Retinal pigment epithelial cell (primary cell): ENCODE results near the gene SUPT3H.

Experiments
- DNase-seq: peaks from one replicate; pipeline ENCODE4 v3.0.0-alpha.2; 2010; ENCODE audit warnings: low read depth
- H3K4me3 ChIP-seq: 2 replicates; pipeline ENCODE4 v1.5.1; 2011; ENCODE audit warnings: mild to moderate bottlenecking, low read length, control low read depth, moderate library complexity
- CTCF ChIP-seq: conservative IDR thresholded peaks from 2 replicates; pipeline ENCODE4 v1.5.1; 2011; ENCODE audit warnings: low read depth, low read length, control low read depth, inconsistent platforms

Gene SUPT3H

GRCh38 chr6:45415788-45416518 lies 38.2 kb upstream of the SUPT3H start:
- DNase-seq: no peak
- TF ChIP-seq CTCF: no peak
- H3K4me3 ChIP-seq: no peak overlapping the region

- no peak for TF ChIP-seq CTCF
- no peak overlapping the region for H3K4me3 ChIP-seq
Observed at GRCh38 chr6:45415315-45415714, 37.6 kb upstream of the SUPT3H start.

GRCh38 chr6:45411959-45412358 lies 34.2 kb upstream of the SUPT3H start:
- no peak for DNase-seq
- no peak overlapping the region for H3K4me3 ChIP-seq
- TF ChIP-seq CTCF: no peak

More at GRCh38 chr6:45415315-45415714, 37.6 kb upstream of the SUPT3H start:
- DNase-seq: no peak

- no peak for TF ChIP-seq CTCF
- no peak overlapping the region for H3K4me3 ChIP-seq
- no peak for DNase-seq
Observed at GRCh38 chr6:45400021-45400420, 22.3 kb upstream of the SUPT3H start.

GRCh38 chr6:45398075-45398813 lies 20.5 kb upstream of the SUPT3H start:
- no peak for TF ChIP-seq CTCF
- H3K4me3 ChIP-seq: no peak overlapping the region
- no peak for DNase-seq

- DNase-seq: no peak
- H3K4me3 ChIP-seq: no peak overlapping the region
- TF ChIP-seq CTCF: no peak
Observed at GRCh38 chr6:45394586-45395095, 16.9 kb upstream of the SUPT3H start.
